MCF 10A (cell line): Measurements from ENCODE around the gene FANCD2OS. TPM values are rescaled to one million over a fixed set of nuclear protein-coding genes. Genes with fewer than 3 reads are reported as not detected.
"Not testable (repeated sequence)": the region's sequence is repeated elsewhere in the genome, so short reads cannot be mapped to it uniquely, and the experiment has no call there.

Source experiments
- BruUV-seq: library from RNA; stranded (reverse); fragments of 400-500 nt; replicated peaks from 2 replicates; lab custom pipeline; 2021; lab: Mats Ljungman, UMichigan
- CTCF ChIA-PET: fragments of 300-600 bp; sonication (Branson Sonifier 250); formaldehyde crosslinking; extraction: SDS; loops from one replicate; lab custom pipeline; 2021; ENCODE audit warnings: antibody characterized with exemption, inconsistent platforms; lab: Yijun Ruan, JAX
- POLR2A ChIA-PET: fragments of 300-600, 350-650 bp; sonication (Branson Sonifier 250); formaldehyde crosslinking; extraction: SDS; loops from one replicate; lab custom pipeline; 2020; ENCODE audit warnings: antibody characterized with exemption, inconsistent platforms; lab: Yijun Ruan, JAX
- DNase-seq: peaks from one replicate; pipeline ENCODE4 v3.0.0-alpha.2; 2018; ENCODE audit not compliant: unreplicated experiment
- H3K27ac Mint-ChIP-seq: one replicate; pipeline ENCODE4 v1.8.0; 2022; ENCODE audit warnings: mild to moderate bottlenecking, low read depth, mixed read lengths; ENCODE audit not compliant: unreplicated experiment
- H3K27me3 Mint-ChIP-seq: one replicate; pipeline ENCODE4 v1.8.0; 2022; ENCODE audit warnings: mixed read lengths; ENCODE audit not compliant: insufficient read depth, unreplicated experiment
- H3K36me3 Mint-ChIP-seq: one replicate; pipeline ENCODE4 v1.8.0; 2022; ENCODE audit warnings: mild to moderate bottlenecking, moderate library complexity, mixed read lengths; ENCODE audit not compliant: insufficient read depth, unreplicated experiment
- H3K4me1 Mint-ChIP-seq: one replicate; pipeline ENCODE4 v1.8.0; 2022; ENCODE audit warnings: mixed read lengths; ENCODE audit not compliant: insufficient read depth, unreplicated experiment
- H3K4me3 Mint-ChIP-seq: one replicate; pipeline ENCODE4 v1.8.0; 2022; ENCODE audit warnings: mild to moderate bottlenecking, moderate library complexity, mixed read lengths; ENCODE audit not compliant: unreplicated experiment
- H3K9me3 Mint-ChIP-seq: one replicate; pipeline ENCODE4 v1.8.0; 2022; ENCODE audit warnings: mixed read lengths; ENCODE audit not compliant: unreplicated experiment
- intact Hi-C: fragments of 100-400 bp; cut with micrococcal nuclease; formaldehyde crosslinking; loops from 2 replicates; pipeline ENCODE4 v1.14.1; 2022
- total RNA-seq: library from RNA; stranded (reverse); gene quantifications from 2 replicates; pipeline ENCODE4 v1.2.3, GENCODE V29; 2022
- TF ChIP-seq, protein P1 (sequence below): fragments of 200-600 bp; IDR thresholded peaks from one replicate; pipeline ENCODE4 v1.8.0; 2022; ENCODE audit warnings: antibody characterized with exemption, mild to moderate bottlenecking; ENCODE audit not compliant: unreplicated experiment

The FANCD2OS gene
- total RNA-seq, 1 experiment from 2014 or later = not detected

DNA sequence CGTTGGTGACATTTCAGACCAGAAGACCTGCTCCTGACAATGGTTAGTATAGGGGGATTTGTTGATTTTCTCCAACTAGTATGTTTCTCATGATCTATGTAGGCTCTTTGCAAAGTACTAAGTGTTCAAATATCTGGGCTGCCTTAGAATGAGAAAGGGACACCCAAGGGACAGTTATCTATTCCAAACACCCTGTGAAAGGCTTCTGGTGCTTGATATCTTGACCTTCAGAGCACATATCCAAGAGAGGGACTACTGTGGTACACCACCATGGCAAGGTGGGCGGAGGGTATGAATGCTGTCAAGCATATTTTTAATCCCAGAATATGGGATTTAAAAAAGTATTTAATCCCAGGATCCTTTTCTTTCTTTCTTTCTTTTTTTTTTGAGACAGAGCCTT lies 1.1 kb downstream of the FANCD2OS start:
- no peak for DNase-seq
- ChIA-PET CTCF (interaction anchor here (0.6 kb wide), 1 partner anchor 28 kb away, joined by 4 read pairs; no protein-coding TSS in a partner anchor), POLR2A (no interaction called here)
- H3K9me3 Mint-ChIP-seq = no peaks in the 10 kb centered on the region
- H3K27me3 Mint-ChIP-seq = no peaks in the 10 kb centered on the region
- no peaks in the 10 kb centered on the region for H3K4me1 Mint-ChIP-seq
- TF ChIP-seq, protein P1, sequence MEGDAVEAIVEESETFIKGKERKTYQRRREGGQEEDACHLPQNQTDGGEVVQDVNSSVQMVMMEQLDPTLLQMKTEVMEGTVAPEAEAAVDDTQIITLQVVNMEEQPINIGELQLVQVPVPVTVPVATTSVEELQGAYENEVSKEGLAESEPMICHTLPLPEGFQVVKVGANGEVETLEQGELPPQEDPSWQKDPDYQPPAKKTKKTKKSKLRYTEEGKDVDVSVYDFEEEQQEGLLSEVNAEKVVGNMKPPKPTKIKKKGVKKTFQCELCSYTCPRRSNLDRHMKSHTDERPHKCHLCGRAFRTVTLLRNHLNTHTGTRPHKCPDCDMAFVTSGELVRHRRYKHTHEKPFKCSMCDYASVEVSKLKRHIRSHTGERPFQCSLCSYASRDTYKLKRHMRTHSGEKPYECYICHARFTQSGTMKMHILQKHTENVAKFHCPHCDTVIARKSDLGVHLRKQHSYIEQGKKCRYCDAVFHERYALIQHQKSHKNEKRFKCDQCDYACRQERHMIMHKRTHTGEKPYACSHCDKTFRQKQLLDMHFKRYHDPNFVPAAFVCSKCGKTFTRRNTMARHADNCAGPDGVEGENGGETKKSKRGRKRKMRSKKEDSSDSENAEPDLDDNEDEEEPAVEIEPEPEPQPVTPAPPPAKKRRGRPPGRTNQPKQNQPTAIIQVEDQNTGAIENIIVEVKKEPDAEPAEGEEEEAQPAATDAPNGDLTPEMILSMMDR = no peak
- H3K27ac Mint-ChIP-seq = no peak overlapping the region
- H3K4me3 Mint-ChIP-seq = no peak overlapping the region
- no TSS peak for BruUV-seq
- intact Hi-C loops = no loop called here
- H3K36me3 Mint-ChIP-seq = peaks cover 4% of the 10 kb centered on the region

DNA sequence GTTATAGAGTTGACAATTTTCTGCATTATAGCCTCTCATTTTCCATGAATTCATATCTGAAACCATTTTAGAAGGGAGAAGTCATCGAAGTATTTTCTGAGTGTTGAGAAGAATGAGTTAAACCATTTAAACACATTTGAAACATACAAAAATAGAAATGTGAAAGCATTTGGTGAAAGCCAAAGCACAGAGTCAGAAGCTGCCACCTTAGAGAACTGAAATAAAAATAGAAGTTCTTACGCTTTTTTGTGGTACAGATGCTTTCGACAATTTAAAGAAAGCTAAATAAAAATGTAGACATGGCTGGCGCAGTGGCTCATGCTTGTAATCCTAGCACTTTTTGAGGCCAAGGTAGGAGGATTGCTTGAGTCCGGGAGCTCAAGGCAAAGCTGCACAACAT lies 9.0 kb downstream of the FANCD2OS start:
- CTCF ChIA-PET = interaction anchor here (0.6 kb wide), 1 partner anchor 11 kb away, joined by 3 read pairs; no protein-coding TSS in a partner anchor
- POLR2A ChIA-PET = no interaction called here
- Mint-ChIP-seq H3K4me3 (no peak overlapping the region), H3K27me3 (no peaks in the 10 kb centered on the region), H3K9me3 (no peaks in the 10 kb centered on the region), H3K36me3 (peaks cover 14% of the 10 kb centered on the region), H3K4me1 (no peaks in the 10 kb centered on the region), H3K27ac (no peak overlapping the region)
- intact Hi-C loops = no loop called here
- TF ChIP-seq, protein P1 = no peak
- no TSS peak for BruUV-seq
- DNase-seq = no peak

DNA sequence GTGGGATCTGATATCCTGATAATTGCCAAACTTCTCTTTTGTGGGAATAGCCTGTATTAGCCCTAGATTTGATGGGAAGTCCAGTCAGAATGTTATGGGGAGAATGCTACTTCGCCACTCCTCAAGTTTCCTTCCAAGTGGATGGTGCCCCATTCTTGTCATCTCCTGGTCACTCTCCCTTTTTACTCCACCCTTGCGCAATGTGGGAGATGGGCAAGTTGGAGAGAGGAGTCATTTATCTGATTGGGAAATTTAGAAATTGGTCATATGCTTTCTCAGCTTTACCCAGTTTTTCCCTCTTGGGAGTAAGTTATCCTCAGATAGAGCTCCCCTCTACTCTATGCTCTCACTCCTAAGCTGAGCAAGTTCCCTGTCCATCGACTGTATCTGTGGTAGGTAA lies 14.4 kb downstream of the FANCD2OS start:
- no peaks in the 10 kb centered on the region for H3K27me3 Mint-ChIP-seq
- no peaks in the 10 kb centered on the region for H3K9me3 Mint-ChIP-seq
- BruUV-seq = no TSS peak
- H3K36me3 Mint-ChIP-seq = peaks cover 17% of the 10 kb centered on the region
- peak; percentile 1 for DNase-seq
- H3K4me1 Mint-ChIP-seq = no peaks in the 10 kb centered on the region
- no peak overlapping the region for H3K27ac Mint-ChIP-seq
- POLR2A ChIA-PET = interaction anchor here (0.6 kb wide), 1 partner anchor 9 kb away, joined by 4 read pairs; no protein-coding TSS in a partner anchor
- H3K4me3 Mint-ChIP-seq = no peak overlapping the region
- intact Hi-C loops = no loop called here
- CTCF ChIA-PET = no interaction called here
- TF ChIP-seq, protein P1 = no peak

DNA sequence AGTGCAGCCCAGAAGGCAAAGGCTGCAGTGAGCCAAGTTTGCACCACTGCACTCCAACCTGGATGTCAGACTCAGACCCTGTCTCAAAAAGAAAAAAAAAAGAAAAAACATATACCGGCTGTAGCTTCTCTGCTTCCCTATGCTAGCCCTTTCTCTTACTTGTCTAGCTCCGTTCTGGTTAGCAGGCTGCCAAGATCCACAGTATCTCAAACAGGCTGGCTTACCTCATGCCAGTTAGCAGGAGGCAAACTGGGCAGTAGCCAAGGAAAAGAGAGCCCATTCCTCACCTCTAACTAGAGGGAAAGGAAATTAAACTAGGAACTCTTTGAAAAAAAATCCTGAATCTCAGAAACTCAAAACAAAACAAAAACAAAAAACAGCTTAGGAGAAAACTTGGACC lies 16.7 kb downstream of the FANCD2OS start:
- POLR2A ChIA-PET, intact Hi-C loops, BruUV-seq, H3K4me3 Mint-ChIP-seq, CTCF ChIA-PET, DNase-seq, H3K4me1 Mint-ChIP-seq, H3K27me3 Mint-ChIP-seq, H3K27ac Mint-ChIP-seq, H3K9me3 Mint-ChIP-seq: not testable (repeated sequence)
- peaks cover 20% of the 10 kb centered on the region for H3K36me3 Mint-ChIP-seq

DNA sequence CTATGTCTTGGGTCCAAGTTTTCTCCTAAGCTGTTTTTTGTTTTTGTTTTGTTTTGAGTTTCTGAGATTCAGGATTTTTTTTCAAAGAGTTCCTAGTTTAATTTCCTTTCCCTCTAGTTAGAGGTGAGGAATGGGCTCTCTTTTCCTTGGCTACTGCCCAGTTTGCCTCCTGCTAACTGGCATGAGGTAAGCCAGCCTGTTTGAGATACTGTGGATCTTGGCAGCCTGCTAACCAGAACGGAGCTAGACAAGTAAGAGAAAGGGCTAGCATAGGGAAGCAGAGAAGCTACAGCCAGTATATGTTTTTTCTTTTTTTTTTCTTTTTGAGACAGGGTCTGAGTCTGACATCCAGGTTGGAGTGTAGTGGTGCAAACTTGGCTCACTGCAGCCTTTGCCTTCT lies 17.3 kb downstream of the FANCD2OS start:
- H3K36me3 Mint-ChIP-seq = peaks cover 22% of the 10 kb centered on the region
- POLR2A ChIA-PET, H3K27me3 Mint-ChIP-seq, DNase-seq, H3K4me1 Mint-ChIP-seq, H3K9me3 Mint-ChIP-seq, intact Hi-C loops, BruUV-seq, H3K4me3 Mint-ChIP-seq, H3K27ac Mint-ChIP-seq, CTCF ChIA-PET: not testable (repeated sequence)
